HAP-1 (cell line): ENCODE data around the gene SH2B3.

ENCODE experiments used
- DNase-seq, 2 experiments: peaks; one replicate each; pipeline ENCODE4 v3.0.0-alpha.2; 2016 to 2020; ENCODE audit warnings: low spot score in 2 of 2
- H3K27me3 ChIP-seq: fragments of 250-450 bp; sonication (Bioruptor Pico); 2 replicates; pipeline ENCODE4 v1.5.1; 2020; ENCODE audit warnings: low read depth, mild to moderate bottlenecking, moderate library complexity
- H3K36me3 ChIP-seq: fragments of 250-450 bp; sonication (Bioruptor Pico); replicated peaks from 2 replicates; pipeline ENCODE4 v1.5.1; 2020; ENCODE audit warnings: mild to moderate bottlenecking
- H3K4me1 ChIP-seq: fragments of 250-450 bp; sonication (Bioruptor Pico); 2 replicates; pipeline ENCODE4 v1.5.1; 2020; ENCODE audit warnings: mild to moderate bottlenecking
- H3K4me3 ChIP-seq: fragments of 250-450 bp; sonication (Bioruptor Pico); 2 replicates; pipeline ENCODE4 v1.5.1; 2020; ENCODE audit warnings: mild to moderate bottlenecking, moderate library complexity
- H3K9me3 ChIP-seq: fragments of 250-450 bp; sonication (Bioruptor Pico); 2 replicates; pipeline ENCODE4 v1.5.1; 2020; ENCODE audit warnings: mild to moderate bottlenecking, moderate library complexity
- in situ Hi-C: fragments of 300-500 bp; cut with MboI; formaldehyde crosslinking; loops from 3 replicates; pipeline ENCODE4 v1.14.3; 2020; ENCODE audit warnings: low sequenced_read_pairs, inconsistent platforms, mixed read lengths

The SH2B3 gene

DNA sequence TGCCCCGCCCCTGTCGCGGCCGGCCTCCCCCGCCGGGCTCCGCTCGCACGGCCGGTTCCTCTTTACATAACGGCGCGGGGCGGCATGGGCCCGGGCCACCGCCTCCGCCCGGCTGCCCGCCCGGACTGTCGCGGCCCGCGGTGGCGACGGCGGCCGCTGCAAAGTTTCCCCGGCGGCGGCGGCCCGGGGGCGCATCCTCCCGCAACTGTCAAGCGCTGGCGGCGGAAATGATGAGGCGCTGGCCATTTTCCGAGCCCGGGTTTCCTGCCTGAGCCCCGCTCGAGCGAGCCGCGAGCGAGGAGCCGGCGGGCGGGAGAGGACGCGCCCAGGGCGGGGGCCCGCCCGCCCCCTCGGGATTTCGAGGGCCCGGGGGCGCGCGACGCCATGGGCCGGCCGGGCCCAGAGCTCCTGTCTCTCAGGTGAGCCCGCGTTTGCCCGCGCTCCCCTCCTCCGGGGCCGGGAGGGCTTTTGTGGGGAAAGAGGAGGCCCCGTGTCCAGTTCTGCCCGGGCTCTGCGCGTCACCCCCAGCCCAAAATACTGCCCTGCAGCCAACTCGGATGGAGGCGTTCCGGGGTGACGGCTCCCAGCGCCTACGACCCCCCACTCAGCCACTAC is at the start of gene SH2B3:
TSS of gene SH2B3 (plus strand) at position 65 of the 615 bp plus-strand sequence. CDS start 12,223 bp downstream, outside the sequence.
- no peaks in the 10 kb centered on the region for H3K36me3 ChIP-seq
- H3K9me3 ChIP-seq = no peaks in the 10 kb centered on the region
- in situ Hi-C loops = no loop called here
- no peak for DNase-seq
- peak within 1 kb of the TSS; percentile 66 for H3K4me3 ChIP-seq
- no peaks in the 10 kb centered on the region for H3K27me3 ChIP-seq
- H3K4me1 ChIP-seq = peaks cover 11% of the 10 kb centered on the region; the same call in 1 of the 2 replicates

DNA sequence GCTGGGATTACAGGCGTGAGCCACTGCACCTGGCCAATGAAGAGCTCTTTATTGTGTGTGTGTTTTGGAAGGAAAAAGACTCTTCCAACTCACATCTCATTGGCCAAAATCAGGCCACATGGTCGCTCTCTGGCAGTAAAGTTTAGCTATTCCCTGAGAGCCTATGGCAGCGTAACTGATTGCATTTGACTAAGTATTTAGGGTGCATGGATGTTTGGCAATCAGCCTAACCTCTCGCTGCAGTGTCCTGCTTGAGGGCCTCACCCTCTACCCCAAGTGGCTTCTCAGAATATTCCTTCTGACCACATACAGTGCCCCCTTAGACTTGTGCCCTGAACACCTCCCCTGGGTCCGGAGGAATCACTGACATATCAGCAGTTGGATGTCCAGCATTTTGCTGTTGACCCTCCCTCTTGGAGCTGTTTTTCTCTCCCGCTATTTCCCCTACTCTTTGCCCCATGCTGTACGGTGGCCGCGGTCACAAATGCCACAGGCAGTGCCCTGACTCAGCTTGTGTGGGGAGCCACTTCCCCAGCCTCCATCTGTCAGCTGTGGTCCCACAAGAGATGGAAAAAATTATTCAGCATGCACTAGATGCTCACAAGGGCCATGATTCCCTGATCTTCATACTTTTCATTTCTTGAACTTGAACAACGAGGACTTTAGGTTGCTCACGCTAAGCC is 46.4 kb upstream of the SH2B3 start:
- Histone ChIP-seq H3K9me3 (no peaks in the 10 kb centered on the region), H3K36me3 (no peaks in the 10 kb centered on the region), H3K4me3 (no peak overlapping the region), H3K27me3 (no peaks in the 10 kb centered on the region), H3K4me1 (no peaks in the 10 kb centered on the region)
- DNase-seq = no peak
- in situ Hi-C loops = no loop called here

DNA sequence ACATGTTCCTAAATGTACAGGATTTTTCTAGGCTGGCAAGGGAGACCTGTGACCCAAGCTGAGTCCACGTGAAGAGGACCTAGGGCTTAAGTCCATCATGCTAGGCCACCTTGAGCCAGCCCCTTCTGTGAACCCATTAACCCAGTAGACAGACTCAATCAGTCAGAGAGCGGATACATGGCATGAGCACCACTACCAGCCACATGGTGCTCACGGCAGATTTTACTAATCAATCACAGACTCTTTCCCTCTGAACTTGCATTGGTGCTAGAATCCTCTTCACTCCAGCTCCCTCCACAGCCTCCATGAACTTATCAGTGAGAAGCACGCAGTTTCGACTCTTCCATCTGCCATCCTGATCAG is 45.8 kb upstream of the SH2B3 start:
- Histone ChIP-seq H3K36me3 (no peaks in the 10 kb centered on the region), H3K9me3 (no peaks in the 10 kb centered on the region), H3K4me1 (no peaks in the 10 kb centered on the region), H3K4me3 (no peak overlapping the region), H3K27me3 (no peaks in the 10 kb centered on the region)
- no peak for DNase-seq
- in situ Hi-C loops = no loop called here

GRCh38 chr12:111360325-111360930 is 45.3 kb upstream of the SH2B3 start:
- no peaks in the 10 kb centered on the region for H3K4me1 ChIP-seq
- H3K4me3 ChIP-seq = no peak overlapping the region
- no peaks in the 10 kb centered on the region for H3K27me3 ChIP-seq
- H3K9me3 ChIP-seq = no peaks in the 10 kb centered on the region
- no peaks in the 10 kb centered on the region for H3K36me3 ChIP-seq
- no peak for DNase-seq
- in situ Hi-C loops = no loop called here

- in situ Hi-C loops = no loop called here
- Histone ChIP-seq H3K9me3 (no peaks in the 10 kb centered on the region), H3K4me3 (no peak overlapping the region), H3K4me1 (no peaks in the 10 kb centered on the region), H3K36me3 (no peaks in the 10 kb centered on the region), H3K27me3 (no peaks in the 10 kb centered on the region)
- DNase-seq = no peak
Measured at GRCh38 chr12:111361073-111361716, 44.5 kb upstream of the SH2B3 start.

DNA sequence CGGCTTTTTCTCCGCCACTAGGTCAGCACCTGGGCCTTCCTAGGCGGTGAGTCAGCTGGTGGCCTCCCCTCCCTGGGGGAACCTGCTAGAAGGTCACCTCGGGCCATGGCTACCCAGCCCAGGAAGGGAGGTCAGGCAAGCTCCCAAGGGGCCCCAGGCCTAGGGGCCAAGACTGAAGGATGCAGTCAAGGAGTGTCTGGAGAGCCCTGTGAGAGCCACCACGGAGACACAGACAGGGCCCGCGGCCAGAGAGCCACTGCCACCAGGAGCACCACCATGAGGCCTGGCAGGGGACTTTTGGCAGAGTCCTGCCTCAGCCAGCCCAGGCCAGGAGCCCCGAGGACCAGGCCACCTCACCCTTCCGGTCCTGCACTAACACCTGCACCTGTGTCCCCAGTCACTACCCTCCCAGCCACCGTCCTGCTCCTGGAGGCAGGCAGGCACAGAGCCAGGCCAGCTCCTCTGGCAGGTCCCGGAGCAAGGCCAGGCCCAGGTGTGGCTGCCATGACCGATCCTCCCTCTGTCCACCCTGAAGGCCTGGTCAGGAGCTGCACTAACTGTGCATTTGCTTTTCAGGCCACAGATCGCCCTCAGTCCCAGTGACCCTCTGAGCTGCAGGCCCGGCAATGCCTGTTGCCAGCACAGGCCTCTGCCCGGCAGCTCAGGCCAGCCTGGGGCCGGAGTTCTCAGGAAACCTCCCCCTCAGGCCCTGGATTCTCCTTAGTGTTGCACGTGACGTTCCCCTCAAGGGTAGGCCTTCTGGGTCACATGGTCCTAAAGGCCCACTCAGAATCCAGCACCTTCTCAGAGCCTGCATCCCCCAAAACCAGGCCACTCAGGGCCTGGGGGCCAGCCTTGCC is 43.8 kb upstream of the SH2B3 start:
- no peaks in the 10 kb centered on the region for H3K27me3 ChIP-seq
- H3K4me3 ChIP-seq = no peak overlapping the region
- no peaks in the 10 kb centered on the region for H3K4me1 ChIP-seq
- no peaks in the 10 kb centered on the region for H3K36me3 ChIP-seq
- no peaks in the 10 kb centered on the region for H3K9me3 ChIP-seq
- in situ Hi-C loops = no loop called here
- no peak for DNase-seq

- Histone ChIP-seq H3K27me3 (no peaks in the 10 kb centered on the region), H3K4me1 (peaks cover 3% of the 10 kb centered on the region; the same call in 1 of the 2 replicates), H3K36me3 (no peaks in the 10 kb centered on the region), H3K4me3 (no peak overlapping the region), H3K9me3 (no peaks in the 10 kb centered on the region)
- DNase-seq = no peak
- in situ Hi-C loops = no loop called here
Measured at GRCh38 chr12:111362687-111363475, 42.8 kb upstream of the SH2B3 start.

- DNase-seq = no peak
- in situ Hi-C loops = no loop called here
- Histone ChIP-seq H3K4me3 (no peak overlapping the region), H3K4me1 (peaks cover 3% of the 10 kb centered on the region; the same call in 1 of the 2 replicates), H3K27me3 (no peaks in the 10 kb centered on the region), H3K9me3 (no peaks in the 10 kb centered on the region), H3K36me3 (no peaks in the 10 kb centered on the region)
Measured at GRCh38 chr12:111363578-111363977, 42.1 kb upstream of the SH2B3 start.

DNA sequence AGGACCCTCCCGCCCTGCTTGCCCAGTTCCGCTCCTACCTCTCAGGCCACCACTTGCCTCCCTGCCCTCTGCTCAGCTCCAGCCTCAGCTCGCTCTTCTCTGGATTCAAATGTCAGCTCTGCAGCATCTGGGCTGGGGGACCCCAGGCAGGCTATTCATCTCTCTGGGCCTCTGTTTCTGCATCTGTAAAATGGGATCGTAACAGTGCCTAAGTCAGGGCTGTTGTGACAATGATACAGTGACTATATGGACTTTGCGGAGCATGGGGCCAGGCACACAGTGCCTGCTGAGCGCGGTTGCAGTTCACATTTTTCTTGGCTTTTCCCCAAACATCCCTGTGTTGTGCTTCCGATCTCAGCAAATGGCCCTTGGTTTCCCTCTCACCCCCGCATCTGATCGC is 39.6 kb upstream of the SH2B3 start:
- Histone ChIP-seq H3K4me3 (no peak overlapping the region), H3K4me1 (peaks cover 3% of the 10 kb centered on the region; the same call in 1 of the 2 replicates), H3K36me3 (no peaks in the 10 kb centered on the region), H3K9me3 (no peaks in the 10 kb centered on the region), H3K27me3 (no peaks in the 10 kb centered on the region)
- DNase-seq = no peak
- in situ Hi-C loops = no loop called here

DNA sequence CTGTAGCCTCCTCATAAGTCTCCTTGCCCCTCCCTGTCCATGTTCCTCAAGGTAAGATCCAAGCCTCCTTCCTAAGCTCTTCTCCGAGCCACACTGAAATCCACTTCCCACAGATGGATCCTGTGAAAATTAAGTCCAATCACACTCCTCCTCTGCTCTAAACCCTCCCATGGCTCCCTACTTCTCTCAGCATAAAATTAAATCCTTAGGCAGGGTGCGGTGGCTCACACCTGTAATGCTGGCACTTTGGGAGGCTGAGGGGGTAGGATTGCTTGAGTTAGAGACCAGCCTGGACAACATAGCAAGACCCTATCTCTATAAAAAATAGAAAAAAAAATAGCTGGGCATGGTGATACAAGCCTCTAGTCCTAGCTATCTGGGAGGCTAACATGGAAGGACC is 39.1 kb upstream of the SH2B3 start:
- H3K27me3 ChIP-seq = no peaks in the 10 kb centered on the region
- in situ Hi-C loops = no loop called here
- H3K36me3 ChIP-seq = no peaks in the 10 kb centered on the region
- no peak overlapping the region for H3K4me3 ChIP-seq
- H3K4me1 ChIP-seq = peaks cover 3% of the 10 kb centered on the region; the same call in 1 of the 2 replicates
- no peak for DNase-seq
- no peaks in the 10 kb centered on the region for H3K9me3 ChIP-seq

DNA sequence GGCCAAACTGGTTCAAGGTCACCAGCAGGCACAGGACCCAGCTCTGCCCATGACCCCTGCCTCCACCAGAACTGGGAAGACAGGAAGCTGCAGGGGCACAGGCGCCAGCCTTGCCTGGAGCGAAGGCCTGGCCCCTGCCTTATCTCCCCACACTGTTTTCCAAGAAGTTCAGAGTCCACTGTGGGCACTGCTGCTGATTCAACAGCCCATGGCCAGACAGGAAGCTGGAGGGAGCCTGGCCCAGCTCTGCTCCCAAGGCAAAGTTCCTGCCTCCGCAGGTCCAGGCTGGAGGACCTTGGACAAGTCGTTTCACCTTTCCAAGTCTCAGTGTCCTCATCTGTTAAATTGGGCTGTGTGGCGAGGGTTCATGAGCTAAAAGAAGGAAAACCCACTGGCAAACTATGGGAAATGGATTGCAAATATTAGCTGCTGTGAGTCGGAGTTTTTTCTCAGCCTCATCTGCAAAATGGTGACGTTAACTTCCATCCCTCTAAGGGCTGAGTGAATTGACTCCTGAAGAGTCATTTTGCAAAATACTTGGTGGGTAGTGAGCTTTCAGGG is 38.0 kb upstream of the SH2B3 start:
- Histone ChIP-seq H3K9me3 (no peaks in the 10 kb centered on the region), H3K4me3 (peak overlapping the region; percentile 62), H3K27me3 (no peaks in the 10 kb centered on the region), H3K4me1 (peaks cover 3% of the 10 kb centered on the region; the same call in 1 of the 2 replicates), H3K36me3 (no peaks in the 10 kb centered on the region)
- no peak for DNase-seq
- in situ Hi-C loops = no loop called here

- Histone ChIP-seq H3K4me1 (peaks cover 3% of the 10 kb centered on the region; the same call in 1 of the 2 replicates), H3K27me3 (no peaks in the 10 kb centered on the region), H3K36me3 (no peaks in the 10 kb centered on the region), H3K4me3 (peak overlapping the region; percentile 62), H3K9me3 (no peaks in the 10 kb centered on the region)
- in situ Hi-C loops = no loop called here
- peak in 1 of 2 experiments; percentile 30 for DNase-seq
Measured at GRCh38 chr12:111368291-111368787, 37.4 kb upstream of the SH2B3 start.
